HPDE6-E6E7 (cell line): Measurements from ENCODE around the gene RNF25.

Source experiments
- DNase-seq: peaks from one replicate; pipeline ENCODE4 v3.0.0; 2011; ENCODE audit warnings: missing footprints; ENCODE audit errors: extremely low spot score

The RNF25 gene

DNA sequence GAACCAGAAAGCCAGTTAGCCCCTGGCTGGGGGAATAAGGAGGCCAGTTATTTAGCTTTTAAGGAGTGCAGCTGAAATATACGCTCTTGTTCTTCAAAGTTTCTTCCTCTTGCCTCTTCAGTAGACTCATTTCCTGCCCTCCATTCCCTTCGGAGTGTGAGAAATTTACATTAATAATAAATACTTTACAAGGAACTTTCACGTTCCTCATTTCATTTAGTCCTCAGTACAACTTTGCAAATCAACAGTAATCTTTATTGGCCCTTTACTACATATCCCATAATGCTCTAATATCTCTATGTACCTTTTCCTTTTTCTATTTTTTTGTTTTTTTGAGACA is 48.5 kb downstream of the RNF25 start:
- DNase-seq: no peak

DNA sequence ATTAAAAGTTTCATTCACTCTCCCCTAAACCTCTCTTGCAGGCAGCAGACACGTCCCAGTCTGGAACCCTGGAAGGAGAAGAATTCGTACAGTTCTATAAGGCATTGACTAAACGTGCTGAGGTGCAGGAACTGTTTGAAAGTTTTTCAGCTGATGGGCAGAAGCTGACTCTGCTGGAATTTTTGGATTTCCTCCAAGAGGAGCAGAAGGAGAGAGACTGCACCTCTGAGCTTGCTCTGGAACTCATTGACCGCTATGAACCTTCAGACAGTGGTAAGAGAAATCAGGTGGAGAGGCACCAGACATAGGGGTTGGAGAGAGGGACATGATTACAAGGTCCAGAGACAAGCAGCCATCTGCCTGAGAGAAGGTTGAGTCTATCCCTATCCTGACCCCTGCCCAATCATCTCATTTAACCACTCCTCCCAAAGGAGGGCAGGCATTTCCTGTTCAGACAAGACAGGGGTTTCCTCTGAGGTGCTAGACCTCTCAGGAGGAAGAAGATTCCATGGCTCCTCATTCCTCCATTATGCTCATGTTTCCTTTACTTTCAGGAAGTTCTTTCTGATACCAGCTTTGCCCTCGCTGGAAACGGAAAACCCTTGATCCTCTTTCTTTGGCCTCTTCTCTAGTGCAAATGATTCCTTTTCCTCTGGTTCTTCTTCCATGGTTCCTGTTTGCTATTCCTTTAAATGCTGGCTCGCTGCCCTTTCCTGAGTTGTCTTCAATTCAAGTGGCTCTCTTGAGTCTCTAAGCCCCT is 49.0 kb downstream of the RNF25 start:
- no peak for DNase-seq

DNA sequence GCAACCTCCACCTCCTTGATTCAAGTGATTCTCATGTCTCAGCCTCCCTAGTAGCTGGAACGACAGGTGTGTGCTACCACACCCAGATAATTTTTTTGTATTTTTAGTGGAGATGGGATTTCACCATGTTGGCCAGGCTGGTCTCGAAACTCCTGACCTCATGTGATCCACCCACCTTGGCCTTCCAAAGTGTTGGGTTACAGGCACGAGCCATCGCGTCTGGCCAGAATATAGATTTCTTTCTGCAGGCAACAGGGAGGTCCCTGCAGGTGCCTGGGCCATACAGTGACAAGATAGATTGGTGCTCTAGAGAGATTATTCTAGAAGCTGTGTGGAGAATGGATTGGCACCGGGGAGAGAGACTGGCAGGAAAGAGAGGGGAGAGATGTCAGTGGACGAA is 50.8 kb downstream of the RNF25 start:
- no peak for DNase-seq

DNA sequence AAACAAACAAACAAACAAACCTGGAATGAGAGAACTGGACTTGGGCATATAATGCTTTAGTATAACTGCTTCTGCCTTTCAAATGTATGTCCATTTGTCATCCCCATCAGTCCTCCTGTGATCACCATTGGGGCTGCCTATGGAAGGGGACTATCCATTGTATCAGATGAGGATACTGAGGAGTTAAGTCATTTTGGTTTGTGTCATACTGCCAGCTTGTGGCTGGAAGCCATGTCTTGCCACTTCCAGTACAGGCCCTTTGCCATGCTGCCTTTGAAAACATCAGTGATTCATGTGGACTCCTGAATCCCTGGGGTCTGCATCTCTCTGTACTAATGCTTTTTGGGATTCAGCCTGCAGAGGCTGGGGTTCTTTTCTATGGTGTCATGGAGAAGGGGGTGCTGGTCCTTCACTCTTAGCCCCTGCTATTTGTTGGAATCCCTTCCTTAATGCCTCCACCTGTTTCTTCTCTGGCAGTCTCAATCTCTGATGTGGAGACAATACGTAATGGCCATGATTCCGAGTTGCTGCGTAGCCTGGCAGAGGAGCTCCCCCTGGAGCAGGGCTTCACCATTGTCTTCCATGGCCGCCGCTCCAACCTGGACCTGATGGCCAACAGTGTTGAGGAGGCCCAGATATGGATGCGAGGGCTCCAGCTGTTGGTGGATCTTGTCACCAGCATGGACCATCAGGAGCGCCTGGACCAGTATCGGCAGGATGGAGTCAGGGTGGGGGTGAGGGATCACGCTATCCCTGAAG is 53.5 kb downstream of the RNF25 start:
- DNase-seq: no peak

DNA sequence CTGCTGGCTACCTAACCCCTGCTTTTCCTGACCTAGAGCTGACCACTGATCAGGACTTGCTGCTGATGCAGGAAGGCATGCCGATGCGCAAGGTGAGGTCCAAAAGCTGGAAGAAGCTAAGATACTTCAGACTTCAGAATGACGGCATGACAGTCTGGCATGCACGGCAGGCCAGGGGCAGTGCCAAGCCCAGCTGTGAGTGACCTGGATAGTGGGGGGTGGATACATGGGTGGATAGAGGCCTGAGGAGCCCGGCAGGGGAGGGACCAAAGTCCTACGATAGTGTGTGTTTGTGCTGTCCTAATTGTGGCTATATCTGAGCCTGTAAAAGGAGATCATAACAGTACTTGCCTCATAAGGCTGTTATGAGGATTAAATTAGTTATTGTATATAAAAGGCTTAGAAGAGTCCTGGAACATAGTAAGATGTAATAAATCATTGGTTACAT is 55.9 kb downstream of the RNF25 start:
- DNase-seq: no peak
